Astrocyte (in vitro differentiated cells and primary cell): Measurements from ENCODE around the gene DENND4C.

Experiments used
- EZH2 ChIP-seq: IDR thresholded peaks from 2 replicates; pipeline ENCODE4 v1.6.1; 2012; ENCODE audit warnings: mild to moderate bottlenecking, low read length, inconsistent platforms; ENCODE audit not compliant: insufficient read depth
- TF ChIP-seq, protein P1 (sequence below): IDR thresholded peaks from 2 replicates; pipeline ENCODE4 v1.5.1; 2011; ENCODE audit warnings: low read depth, mild to moderate bottlenecking, inconsistent platforms, low read length, moderate library complexity; ENCODE audit not compliant: insufficient read depth

- TF ChIP-seq, protein P1, sequence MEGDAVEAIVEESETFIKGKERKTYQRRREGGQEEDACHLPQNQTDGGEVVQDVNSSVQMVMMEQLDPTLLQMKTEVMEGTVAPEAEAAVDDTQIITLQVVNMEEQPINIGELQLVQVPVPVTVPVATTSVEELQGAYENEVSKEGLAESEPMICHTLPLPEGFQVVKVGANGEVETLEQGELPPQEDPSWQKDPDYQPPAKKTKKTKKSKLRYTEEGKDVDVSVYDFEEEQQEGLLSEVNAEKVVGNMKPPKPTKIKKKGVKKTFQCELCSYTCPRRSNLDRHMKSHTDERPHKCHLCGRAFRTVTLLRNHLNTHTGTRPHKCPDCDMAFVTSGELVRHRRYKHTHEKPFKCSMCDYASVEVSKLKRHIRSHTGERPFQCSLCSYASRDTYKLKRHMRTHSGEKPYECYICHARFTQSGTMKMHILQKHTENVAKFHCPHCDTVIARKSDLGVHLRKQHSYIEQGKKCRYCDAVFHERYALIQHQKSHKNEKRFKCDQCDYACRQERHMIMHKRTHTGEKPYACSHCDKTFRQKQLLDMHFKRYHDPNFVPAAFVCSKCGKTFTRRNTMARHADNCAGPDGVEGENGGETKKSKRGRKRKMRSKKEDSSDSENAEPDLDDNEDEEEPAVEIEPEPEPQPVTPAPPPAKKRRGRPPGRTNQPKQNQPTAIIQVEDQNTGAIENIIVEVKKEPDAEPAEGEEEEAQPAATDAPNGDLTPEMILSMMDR, result no peak
- no peak for TF ChIP-seq EZH2
Observed at GRCh38 chr9:19411316-19411715, 180.8 kb downstream of the DENND4C start.
